ENCODE measurements around the gene WDR35.

Gene WDR35

DNA sequence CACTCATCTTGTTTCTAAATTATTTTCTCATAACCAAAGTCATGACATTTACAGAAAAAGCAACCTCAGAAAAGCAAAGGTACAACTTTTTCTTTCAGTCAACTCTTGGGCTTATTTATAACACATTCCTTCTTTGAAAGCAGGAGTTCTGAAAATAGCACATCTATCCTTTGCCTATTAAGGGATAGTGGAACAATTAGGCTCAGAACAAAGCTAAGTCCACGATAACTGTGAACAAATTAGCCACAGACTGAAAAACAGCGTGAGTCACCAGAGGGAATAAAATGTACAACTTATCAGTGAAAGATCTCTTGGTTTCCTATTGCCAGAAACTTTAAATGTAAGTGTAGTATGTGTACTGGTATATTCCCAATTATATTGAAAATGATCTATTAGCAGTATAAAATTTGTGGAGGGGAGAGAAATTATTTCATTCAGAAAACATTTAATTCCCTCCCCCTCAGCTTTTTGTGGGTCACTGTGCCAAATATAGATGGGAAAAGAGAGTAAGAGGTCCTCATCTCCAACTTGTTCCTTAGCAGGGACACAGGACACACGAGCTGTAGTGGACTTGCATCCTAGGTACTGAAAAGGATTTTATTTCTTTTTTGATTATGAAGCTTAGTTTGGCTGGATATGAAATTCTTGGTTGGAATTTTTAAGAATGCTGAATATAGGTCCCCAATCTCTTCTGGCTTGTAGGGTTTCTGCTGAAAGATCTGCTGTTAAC is 38.0 kb upstream of the WDR35 start:
- FAIRE-seq, result no peak
- no peak for DNase-seq (ENCODE audit: insufficient read length, low spot score)
- TF ChIP-seq CTCF (IDR thresholded peaks at IDR 0.05; ENCODE audit: insufficient read depth, missing control alignments), result no peak

DNA sequence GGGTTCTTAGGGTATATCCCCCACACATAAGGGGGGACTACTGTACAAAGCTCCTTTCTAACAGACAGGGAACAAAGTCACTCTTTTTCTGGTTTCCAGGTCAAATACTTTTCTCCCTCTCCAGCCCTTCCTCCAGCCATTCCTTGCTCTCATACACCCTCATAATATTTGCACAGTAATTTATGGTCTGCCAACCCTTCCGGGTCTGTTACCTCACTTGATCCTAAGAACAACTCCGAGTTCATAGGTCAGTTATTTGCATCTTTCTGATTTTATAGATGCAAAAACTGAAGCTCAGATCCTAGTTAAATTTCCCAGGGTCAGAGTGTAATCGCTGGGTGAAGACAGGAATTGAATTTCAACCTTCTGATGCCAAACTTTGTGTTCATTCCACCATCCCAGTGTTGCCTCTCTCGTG is 37.4 kb upstream of the WDR35 start:
- no peak for FAIRE-seq
- no peak for TF ChIP-seq CTCF (IDR thresholded peaks at IDR 0.05; ENCODE audit: insufficient read depth, missing control alignments)
- DNase-seq (ENCODE audit: insufficient read length, low spot score), result no peak

GRCh38 chr2:20025065-20025786 is 35.3 kb upstream of the WDR35 start:
- no peak for TF ChIP-seq CTCF (IDR thresholded peaks at IDR 0.05; ENCODE audit: insufficient read depth, missing control alignments)
- FAIRE-seq (no peak), DNase-seq (ENCODE audit: insufficient read length, low spot score) (no peak)

GRCh38 chr2:20023688-20024087 is 33.8 kb upstream of the WDR35 start:
- DNase-seq (ENCODE audit: insufficient read length, low spot score), result no peak

GRCh38 chr2:20021405-20022009 is 31.6 kb upstream of the WDR35 start:
- TF ChIP-seq CTCF (IDR thresholded peaks at IDR 0.05; ENCODE audit: insufficient read depth, missing control alignments), result no peak
- DNase-seq (ENCODE audit: insufficient read length, low spot score) (no peak), FAIRE-seq (no peak)

More at GRCh38 chr2:20023688-20024087, 33.8 kb upstream of the WDR35 start:
- no peak for TF ChIP-seq CTCF (IDR thresholded peaks at IDR 0.05; ENCODE audit: insufficient read depth, missing control alignments)
- no peak for FAIRE-seq

GRCh38 chr2:20019747-20020146 is 29.8 kb upstream of the WDR35 start:
- DNase-seq (ENCODE audit: insufficient read length, low spot score) (no peak), FAIRE-seq (no peak)
- TF ChIP-seq CTCF (IDR thresholded peaks at IDR 0.05; ENCODE audit: insufficient read depth, missing control alignments), result no peak
